Esophagus squamous epithelium (tissue), 4 donors: ENCODE results near the gene PIP5K1B.

Experiments
- POLR2A ChIP-seq, 4 donors: fragments of 450-650 bp; IDR thresholded peaks; one replicate each; pipeline ENCODE4 v1.6.1; 2017; ENCODE audit warnings: antibody characterized with exemption in 4 of 4, mild to moderate bottlenecking in 4 of 4, moderate library complexity in 3 of 4
- TF ChIP-seq, protein P1 (sequence below), 6 experiments: fragments of 450-650 bp in 4 of 6; fragments of 200-600 bp in 2 of 6; sonication (generic) in 2 of 6; IDR thresholded peaks; one replicate each; pipeline ENCODE4 v1.5.1; 2016 to 2019; ENCODE audit warnings: antibody characterized with exemption in 6 of 6, mild to moderate bottlenecking in 4 of 6, moderate library complexity in 4 of 6

DNA sequence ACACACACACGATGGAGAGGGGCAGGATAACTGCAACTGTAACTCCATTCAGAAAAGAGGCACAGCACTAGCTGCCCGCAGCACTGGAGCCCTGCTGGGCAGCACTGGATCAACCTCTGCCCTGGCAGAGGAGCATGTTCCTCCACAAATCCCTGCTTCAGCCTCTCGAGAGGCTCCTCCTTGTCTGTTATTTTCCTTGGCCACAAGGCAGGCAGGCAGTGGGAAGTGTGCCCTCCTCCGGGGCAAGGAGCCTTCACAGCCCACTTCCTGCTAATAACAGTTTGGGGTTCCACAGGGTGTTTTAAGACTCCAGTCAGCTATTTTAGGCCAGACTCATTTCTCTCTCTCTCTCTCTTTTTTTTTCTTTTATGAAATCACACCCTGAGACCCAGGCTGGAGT lies 342.3 kb downstream of the PIP5K1B start:
- no peak for TF ChIP-seq POLR2A (IDR thresholded peaks at IDR 0.05)
- TF ChIP-seq, protein P1, sequence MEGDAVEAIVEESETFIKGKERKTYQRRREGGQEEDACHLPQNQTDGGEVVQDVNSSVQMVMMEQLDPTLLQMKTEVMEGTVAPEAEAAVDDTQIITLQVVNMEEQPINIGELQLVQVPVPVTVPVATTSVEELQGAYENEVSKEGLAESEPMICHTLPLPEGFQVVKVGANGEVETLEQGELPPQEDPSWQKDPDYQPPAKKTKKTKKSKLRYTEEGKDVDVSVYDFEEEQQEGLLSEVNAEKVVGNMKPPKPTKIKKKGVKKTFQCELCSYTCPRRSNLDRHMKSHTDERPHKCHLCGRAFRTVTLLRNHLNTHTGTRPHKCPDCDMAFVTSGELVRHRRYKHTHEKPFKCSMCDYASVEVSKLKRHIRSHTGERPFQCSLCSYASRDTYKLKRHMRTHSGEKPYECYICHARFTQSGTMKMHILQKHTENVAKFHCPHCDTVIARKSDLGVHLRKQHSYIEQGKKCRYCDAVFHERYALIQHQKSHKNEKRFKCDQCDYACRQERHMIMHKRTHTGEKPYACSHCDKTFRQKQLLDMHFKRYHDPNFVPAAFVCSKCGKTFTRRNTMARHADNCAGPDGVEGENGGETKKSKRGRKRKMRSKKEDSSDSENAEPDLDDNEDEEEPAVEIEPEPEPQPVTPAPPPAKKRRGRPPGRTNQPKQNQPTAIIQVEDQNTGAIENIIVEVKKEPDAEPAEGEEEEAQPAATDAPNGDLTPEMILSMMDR (IDR thresholded peaks at IDR 0.05): no peak
